Mammary epithelial cell (primary cell): ENCODE data around the gene RNF125.

Experiments
- EZH2 ChIP-seq: IDR thresholded peaks from 2 replicates; pipeline ENCODE4 v1.6.1; 2012; ENCODE audit warnings: low read length, inconsistent platforms, borderline replicate concordance
- TF ChIP-seq, protein P1 (sequence below), 2 donors: IDR thresholded peaks in 1 of 2; conservative IDR thresholded peaks in 1 of 2; 2 replicates each; pipeline ENCODE4 v1.5.1; 2011 to 2012; ENCODE audit warnings: inconsistent platforms in 2 of 2, low read length in 2 of 2, mild to moderate bottlenecking in 2 of 2, control low read depth in 1 of 2, low read depth in 1 of 2; ENCODE audit not compliant: insufficient read depth in 1 of 2; ENCODE audit errors: extremely low read depth in 1 of 2

DNA sequence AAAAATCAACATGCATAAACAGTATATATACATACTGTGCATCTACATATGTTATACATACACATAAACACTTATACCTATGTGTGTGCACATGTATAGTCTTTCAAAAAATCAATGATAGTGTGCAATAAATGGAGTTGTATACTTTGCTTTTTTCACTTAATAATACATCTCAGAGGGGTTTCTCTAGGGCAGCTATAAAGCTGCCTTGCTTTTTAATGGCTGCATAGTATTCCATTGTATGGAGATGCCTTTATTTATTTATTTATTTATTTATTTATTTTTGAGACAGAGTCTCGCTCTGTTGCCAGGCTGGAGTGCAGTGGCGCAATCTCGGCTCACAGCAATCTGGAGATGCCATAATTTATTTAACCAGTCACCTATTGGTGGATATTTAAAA lies 7.4 kb upstream of the RNF125 start:
- TF ChIP-seq, protein P1, sequence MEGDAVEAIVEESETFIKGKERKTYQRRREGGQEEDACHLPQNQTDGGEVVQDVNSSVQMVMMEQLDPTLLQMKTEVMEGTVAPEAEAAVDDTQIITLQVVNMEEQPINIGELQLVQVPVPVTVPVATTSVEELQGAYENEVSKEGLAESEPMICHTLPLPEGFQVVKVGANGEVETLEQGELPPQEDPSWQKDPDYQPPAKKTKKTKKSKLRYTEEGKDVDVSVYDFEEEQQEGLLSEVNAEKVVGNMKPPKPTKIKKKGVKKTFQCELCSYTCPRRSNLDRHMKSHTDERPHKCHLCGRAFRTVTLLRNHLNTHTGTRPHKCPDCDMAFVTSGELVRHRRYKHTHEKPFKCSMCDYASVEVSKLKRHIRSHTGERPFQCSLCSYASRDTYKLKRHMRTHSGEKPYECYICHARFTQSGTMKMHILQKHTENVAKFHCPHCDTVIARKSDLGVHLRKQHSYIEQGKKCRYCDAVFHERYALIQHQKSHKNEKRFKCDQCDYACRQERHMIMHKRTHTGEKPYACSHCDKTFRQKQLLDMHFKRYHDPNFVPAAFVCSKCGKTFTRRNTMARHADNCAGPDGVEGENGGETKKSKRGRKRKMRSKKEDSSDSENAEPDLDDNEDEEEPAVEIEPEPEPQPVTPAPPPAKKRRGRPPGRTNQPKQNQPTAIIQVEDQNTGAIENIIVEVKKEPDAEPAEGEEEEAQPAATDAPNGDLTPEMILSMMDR (conservative IDR thresholded peaks at IDR 0.05 in 1 of 2, IDR thresholded peaks at IDR 0.05 in 1 of 2; ENCODE audit: extremely low read depth in 1 of 2, insufficient read depth in 1 of 2, low read depth in 1 of 2, low read length in 2 of 2) = no peak
- TF ChIP-seq EZH2 = no peak
